Endometrial microvascular endothelial cells (primary cell): ENCODE measurements around the gene B4GALT7. TPM values are rescaled to one million over a fixed set of nuclear protein-coding genes. Genes with fewer than 3 reads are reported as not detected.
"Not testable (repeated sequence)": the region's sequence is repeated elsewhere in the genome, so short reads cannot be mapped to it uniquely, and the experiment has no call there.

ENCODE experiments used
- in situ Hi-C: cut with HindIII; loops from 2 replicates; pipeline ENCODE4 v1.10.0; 2017; ENCODE audit warnings: low sequenced_read_pairs, low pct_unique_long_range_greater_than_20kb; ENCODE audit errors: inconsistent ontology term
- total RNA-seq: library from RNA; depleted of rRNA; stranded (reverse); fragments of >200 nt; gene quantifications from one replicate; pipeline ENCODE4 v1.2.3, GENCODE V29; 2015; ENCODE audit errors: inconsistent ontology term

Gene B4GALT7
- total RNA-seq, 1 donor from 2014 or later, result 44.8 TPM

DNA sequence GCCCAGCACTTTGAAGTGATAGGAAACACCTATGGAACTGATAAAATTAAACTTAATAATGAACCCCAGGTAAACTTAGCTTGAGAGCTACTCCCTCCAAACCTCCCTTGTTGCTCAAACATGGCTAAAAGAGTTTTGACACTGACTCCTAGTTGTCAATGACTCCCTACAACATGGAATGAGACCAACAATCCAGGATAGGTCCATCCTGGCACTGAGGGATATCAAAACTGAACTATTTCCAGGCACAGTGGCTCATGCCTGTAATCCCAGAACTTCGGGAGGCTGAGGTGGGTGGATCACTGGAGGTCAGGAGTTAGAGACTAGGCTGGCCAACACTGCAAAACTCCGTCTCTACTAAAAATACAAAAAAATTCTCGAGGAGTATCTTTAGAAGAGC is 58.6 kb downstream of the B4GALT7 start:
- in situ Hi-C loops, result not testable (repeated sequence)

Other genes starting within 250 kb of the B4GALT7 start
- gene LMAN2, start 248.5 kb upstream of the B4GALT7 start, total RNA-seq, result 318 TPM
- gene RGS14, start 242.2 kb upstream of the B4GALT7 start, total RNA-seq, result 7.2 TPM
- gene SLC34A1, start 215.7 kb upstream of the B4GALT7 start, total RNA-seq, result not detected
- not detected for gene PFN3, start 199.5 kb upstream of the B4GALT7 start, total RNA-seq
- 0.28 TPM for gene F12, start 190.6 kb upstream of the B4GALT7 start, total RNA-seq
- gene GRK6, start 173.5 kb upstream of the B4GALT7 start, total RNA-seq, result 50.9 TPM
- 11.2 TPM for gene PRR7, start 153.3 kb upstream of the B4GALT7 start, total RNA-seq
- gene DBN1, start 126.5 kb upstream of the B4GALT7 start, total RNA-seq, result 286 TPM
- 224 TPM for gene PDLIM7, start 102.5 kb upstream of the B4GALT7 start, total RNA-seq
- 3.0 TPM for gene DOK3, start 90.3 kb upstream of the B4GALT7 start, total RNA-seq
- gene DDX41, start 83.2 kb upstream of the B4GALT7 start, total RNA-seq, result 163 TPM
- 32.3 TPM for gene FAM193B, start 45.6 kb upstream of the B4GALT7 start, total RNA-seq
- gene TMED9, start 7.9 kb upstream of the B4GALT7 start, total RNA-seq, result 170 TPM
- not detected for gene FAM153A, start 182.8 kb downstream of the B4GALT7 start, total RNA-seq